PC-3 (cell line): ENCODE measurements around the gene RNF151. TPM values are rescaled to one million over a fixed set of nuclear protein-coding genes. Genes with fewer than 3 reads are reported as not detected.

ENCODE experiments used
- ATAC-seq: fragments of 200-7000 bp; cut with Tn5 transposase; 2 replicates; pipeline ENCODE4 v1.9.1; 2020; ENCODE audit warnings: mild to moderate bottlenecking, moderate library complexity
- BruUV-seq: library from RNA; stranded (reverse); fragments of 400-500 nt; replicated peaks from 2 replicates; lab custom pipeline; 2021; lab: Mats Ljungman, UMichigan
- CTCF ChIA-PET: fragments of 300-600 bp; sonication (Branson Sonifier 250); formaldehyde crosslinking; loops from one replicate; lab custom pipeline; 2022; ENCODE audit warnings: antibody characterized with exemption; lab: Charles Lee
- POLR2A ChIA-PET: fragments of 300-600 bp; sonication (Branson Sonifier 250); formaldehyde crosslinking; loops from one replicate; lab custom pipeline; 2022; ENCODE audit warnings: antibody characterized with exemption; ENCODE audit not compliant: unreplicated experiment; lab: Charles Lee
- DNase-seq: peaks from one replicate; pipeline ENCODE4 v3.0.0-alpha.2; 2015
- H2AFZ ChIP-seq: fragments of 300-600 bp; sonication (generic); 2 replicates; pipeline ENCODE4 v1.6.0; 2016; ENCODE audit warnings: antibody characterized with exemption, low read length
- H3F3A ChIP-seq: fragments of 300-600 bp; sonication (generic); one replicate; pipeline ENCODE4 v1.6.0; 2017; ENCODE audit warnings: antibody characterized with exemption, low read length, control low read depth, mild to moderate bottlenecking; ENCODE audit not compliant: unreplicated experiment
- H3K27ac ChIP-seq: fragments of 300-600 bp; sonication (generic); 2 replicates; pipeline ENCODE4 v1.5.1; 2016; ENCODE audit warnings: mild to moderate bottlenecking, low read length
- H3K27me3 ChIP-seq: fragments of 300-600 bp; sonication (generic); 2 replicates; pipeline ENCODE4 v1.6.1; 2016; ENCODE audit warnings: low read length, mixed read lengths
- H3K36me3 ChIP-seq: fragments of 300-600 bp; sonication (generic); 2 replicates; pipeline ENCODE4 v1.6.1; 2016; ENCODE audit warnings: low read depth, mixed run types, low read length, mixed read lengths
- H3K4me1 ChIP-seq: fragments of 300-600 bp; sonication (generic); 2 replicates; pipeline ENCODE4 v1.5.1; 2016; ENCODE audit warnings: low read length; ENCODE audit not compliant: insufficient read depth
- H3K4me2 ChIP-seq: fragments of 300-600 bp; sonication (generic); 2 replicates; pipeline ENCODE4 v1.6.0; 2016; ENCODE audit warnings: low read length
- H3K4me3 ChIP-seq: fragments of 300-600 bp; sonication (generic); 2 replicates; pipeline ENCODE4 v1.5.1; 2016; ENCODE audit warnings: mild to moderate bottlenecking, low read length, mixed read lengths
- H3K79me2 ChIP-seq: fragments of 300-600 bp; sonication (generic); 2 replicates; pipeline ENCODE4 v1.6.1; 2017; ENCODE audit warnings: low read length, mixed read lengths
- H3K9ac ChIP-seq: fragments of 300-600 bp; sonication (generic); 2 replicates; pipeline ENCODE4 v1.6.0; 2016; ENCODE audit warnings: mild to moderate bottlenecking, low read length
- H3K9me2 ChIP-seq: fragments of 300-600 bp; sonication (generic); replicated peaks from 2 replicates; pipeline ENCODE4 v1.6.1; 2016; ENCODE audit warnings: mixed run types, low read length, mixed read lengths
- H3K9me3 ChIP-seq: fragments of 300-600 bp; sonication (generic); 2 replicates; pipeline ENCODE4 v1.6.1; 2016; ENCODE audit warnings: low read length, mixed read lengths
- H4K20me1 ChIP-seq: fragments of 300-600 bp; sonication (generic); 2 replicates; pipeline ENCODE4 v1.6.1; 2016; ENCODE audit warnings: low read length, mixed read lengths
- EZH2 ChIP-seq: fragments of 300-600 bp; sonication (generic); IDR thresholded peaks from one replicate; pipeline ENCODE4 v1.6.1; 2017; ENCODE audit warnings: antibody characterized with exemption, mild to moderate bottlenecking, low read length; ENCODE audit not compliant: unreplicated experiment
- EZH2phosphoT487 ChIP-seq: fragments of 300-600 bp; sonication (generic); IDR thresholded peaks from 2 replicates; pipeline ENCODE4 v1.6.1; 2018; ENCODE audit warnings: mild to moderate bottlenecking, antibody characterized with exemption, low read length, borderline replicate concordance
- intact Hi-C: fragments of 100-400 bp; cut with micrococcal nuclease; formaldehyde crosslinking; loops from 2 replicates; pipeline ENCODE4 v1.9.0; 2023
- total RNA-seq: library from RNA; depleted of rRNA; stranded (reverse); fragments of >200 nt; gene quantifications from 2 replicates; pipeline ENCODE4 v1.2.3, GENCODE V29; 2014
- TF ChIP-seq, protein P1 (sequence below): fragments of 300-600 bp; sonication (generic); conservative IDR thresholded peaks from 2 replicates; pipeline ENCODE4 v1.5.1; 2017; ENCODE audit warnings: antibody characterized with exemption, low read depth, mild to moderate bottlenecking, low read length

The RNF151 gene
- total RNA-seq, 1 experiment from 2014 or later = not detected

DNA sequence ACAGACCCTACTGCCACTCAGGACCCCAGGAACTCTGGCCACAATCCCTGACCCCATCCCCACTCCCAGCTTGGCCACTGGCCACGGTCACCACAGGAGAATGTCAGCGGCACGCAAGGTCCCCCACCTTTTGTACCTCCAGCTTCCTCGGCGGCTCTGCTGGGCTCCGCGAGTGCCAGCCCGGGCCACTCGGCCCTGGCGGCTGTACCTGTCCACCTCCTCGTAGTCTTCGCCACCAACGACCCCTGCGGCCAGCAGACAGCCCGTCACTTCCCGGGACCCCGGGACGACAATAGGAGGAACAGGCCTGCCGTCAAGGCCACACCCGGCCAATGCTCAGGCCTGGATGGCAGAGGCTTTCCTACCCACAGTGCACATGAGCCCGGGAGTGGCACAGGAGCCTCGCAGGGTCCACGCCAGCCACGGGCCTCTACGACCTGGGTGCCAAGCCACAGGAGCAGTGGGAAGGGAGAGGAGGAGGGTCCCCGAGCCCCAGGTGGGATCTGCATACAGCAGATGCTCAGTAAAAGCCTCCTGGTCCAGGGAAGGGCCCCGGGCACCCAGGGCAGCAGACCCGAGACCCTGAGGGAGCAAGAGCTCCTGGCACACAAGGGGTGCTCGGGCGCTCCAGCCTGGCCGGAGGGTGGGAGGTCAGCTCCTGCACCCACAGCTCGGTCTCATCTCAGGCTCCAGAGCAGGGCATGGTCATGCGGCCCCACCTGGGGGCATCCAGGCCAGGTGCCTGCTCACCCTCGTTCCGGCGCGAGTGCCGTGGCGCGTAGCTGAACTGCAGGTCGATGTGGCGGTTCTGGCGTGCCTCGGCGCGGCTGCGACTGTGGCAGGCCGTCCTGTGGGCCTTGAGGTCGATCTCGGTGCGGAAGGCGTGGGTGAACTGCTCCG lies 35.0 kb downstream of the RNF151 start:
- no peaks in the 10 kb centered on the region for H3F3A ChIP-seq
- ATAC-seq = no peak
- H3K27ac ChIP-seq = no peak overlapping the region
- H3K4me1 ChIP-seq = 0 out of 2 replicates have a peak, but pooled peaks cover 2% of the 10 kb centered on the region
- no peak overlapping the region for H3K4me2 ChIP-seq
- peaks cover 21% of the 10 kb centered on the region for H4K20me1 ChIP-seq
- CTCF ChIA-PET = no interaction called here
- H3K36me3 ChIP-seq = peaks cover 6% of the 10 kb centered on the region; the same call in 1 of the 2 replicates
- POLR2A ChIA-PET = no interaction called here
- no peaks in the 10 kb centered on the region for H3K9me3 ChIP-seq
- H3K4me3 ChIP-seq = no peak overlapping the region
- TF ChIP-seq EZH2phosphoT487 (no peak), EZH2 (no peak)
- TF ChIP-seq, protein P1, sequence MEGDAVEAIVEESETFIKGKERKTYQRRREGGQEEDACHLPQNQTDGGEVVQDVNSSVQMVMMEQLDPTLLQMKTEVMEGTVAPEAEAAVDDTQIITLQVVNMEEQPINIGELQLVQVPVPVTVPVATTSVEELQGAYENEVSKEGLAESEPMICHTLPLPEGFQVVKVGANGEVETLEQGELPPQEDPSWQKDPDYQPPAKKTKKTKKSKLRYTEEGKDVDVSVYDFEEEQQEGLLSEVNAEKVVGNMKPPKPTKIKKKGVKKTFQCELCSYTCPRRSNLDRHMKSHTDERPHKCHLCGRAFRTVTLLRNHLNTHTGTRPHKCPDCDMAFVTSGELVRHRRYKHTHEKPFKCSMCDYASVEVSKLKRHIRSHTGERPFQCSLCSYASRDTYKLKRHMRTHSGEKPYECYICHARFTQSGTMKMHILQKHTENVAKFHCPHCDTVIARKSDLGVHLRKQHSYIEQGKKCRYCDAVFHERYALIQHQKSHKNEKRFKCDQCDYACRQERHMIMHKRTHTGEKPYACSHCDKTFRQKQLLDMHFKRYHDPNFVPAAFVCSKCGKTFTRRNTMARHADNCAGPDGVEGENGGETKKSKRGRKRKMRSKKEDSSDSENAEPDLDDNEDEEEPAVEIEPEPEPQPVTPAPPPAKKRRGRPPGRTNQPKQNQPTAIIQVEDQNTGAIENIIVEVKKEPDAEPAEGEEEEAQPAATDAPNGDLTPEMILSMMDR = no peak
- no peak for DNase-seq
- intact Hi-C loops = no loop called here
- no peak overlapping the region for H2AFZ ChIP-seq
- no TSS peak for BruUV-seq
- no peaks in the 10 kb centered on the region for H3K27me3 ChIP-seq
- H3K9me2 ChIP-seq = no peaks in the 10 kb centered on the region
- peaks cover 36% of the 10 kb centered on the region for H3K79me2 ChIP-seq
- no peak overlapping the region for H3K9ac ChIP-seq

DNA sequence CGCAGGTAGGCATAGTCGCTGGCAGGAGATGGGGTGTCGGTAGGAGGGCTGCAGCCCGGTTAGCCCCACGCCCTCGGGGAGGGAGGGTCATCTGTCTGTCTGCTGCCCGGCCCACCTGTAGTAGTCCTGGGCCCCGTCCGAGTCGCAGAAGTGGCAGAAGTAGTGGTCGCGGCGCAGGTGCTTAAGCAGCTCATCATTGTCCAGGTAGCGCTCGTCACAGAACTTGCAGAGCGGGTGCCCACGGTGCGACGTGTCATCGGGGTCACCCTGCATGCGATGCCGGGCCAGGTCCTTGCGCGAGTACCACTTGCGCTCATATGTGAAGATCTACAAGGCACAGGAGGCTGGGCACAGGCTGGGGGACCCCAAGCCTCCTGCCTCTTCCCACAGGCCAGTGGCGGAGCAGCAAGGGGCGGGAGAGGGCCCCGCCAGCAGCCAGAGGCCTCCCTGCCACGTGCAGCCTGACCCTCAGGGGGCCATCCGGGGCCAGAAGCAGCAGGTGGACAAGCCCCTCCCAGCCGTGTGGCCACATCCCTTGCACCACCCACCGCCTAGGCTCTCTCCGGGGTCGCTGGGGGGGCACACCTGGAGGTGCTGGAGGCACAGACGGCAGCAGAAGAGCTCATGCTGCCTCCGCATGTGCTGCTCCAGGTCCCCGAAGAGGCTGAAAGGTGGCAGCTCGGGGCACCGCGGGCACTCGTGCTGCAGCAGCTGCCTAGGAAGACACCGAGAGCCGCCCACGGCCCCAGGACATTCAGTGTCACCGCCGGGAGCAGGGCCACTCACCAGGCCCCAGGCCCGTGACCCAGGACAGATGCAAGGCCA lies 36.0 kb downstream of the RNF151 start:
- Histone ChIP-seq H3K9me2 (no peaks in the 10 kb centered on the region), H4K20me1 (peaks cover 30% of the 10 kb centered on the region), H3K27ac (no peak overlapping the region), H2AFZ (no peak overlapping the region), H3F3A (no peaks in the 10 kb centered on the region), H3K4me1 (peaks cover 9% of the 10 kb centered on the region), H3K9ac (no peak overlapping the region), H3K36me3 (peaks cover 6% of the 10 kb centered on the region; the same call in 1 of the 2 replicates), H3K4me2 (no peak overlapping the region), H3K27me3 (no peaks in the 10 kb centered on the region), H3K9me3 (no peaks in the 10 kb centered on the region), H3K4me3 (no peak overlapping the region), H3K79me2 (peaks cover 46% of the 10 kb centered on the region)
- DNase-seq (no peak), ATAC-seq (no peak)
- POLR2A ChIA-PET = no interaction called here
- intact Hi-C loops = no loop called here
- BruUV-seq = no TSS peak
- CTCF ChIA-PET = no interaction called here
- no peak for TF ChIP-seq EZH2phosphoT487

DNA sequence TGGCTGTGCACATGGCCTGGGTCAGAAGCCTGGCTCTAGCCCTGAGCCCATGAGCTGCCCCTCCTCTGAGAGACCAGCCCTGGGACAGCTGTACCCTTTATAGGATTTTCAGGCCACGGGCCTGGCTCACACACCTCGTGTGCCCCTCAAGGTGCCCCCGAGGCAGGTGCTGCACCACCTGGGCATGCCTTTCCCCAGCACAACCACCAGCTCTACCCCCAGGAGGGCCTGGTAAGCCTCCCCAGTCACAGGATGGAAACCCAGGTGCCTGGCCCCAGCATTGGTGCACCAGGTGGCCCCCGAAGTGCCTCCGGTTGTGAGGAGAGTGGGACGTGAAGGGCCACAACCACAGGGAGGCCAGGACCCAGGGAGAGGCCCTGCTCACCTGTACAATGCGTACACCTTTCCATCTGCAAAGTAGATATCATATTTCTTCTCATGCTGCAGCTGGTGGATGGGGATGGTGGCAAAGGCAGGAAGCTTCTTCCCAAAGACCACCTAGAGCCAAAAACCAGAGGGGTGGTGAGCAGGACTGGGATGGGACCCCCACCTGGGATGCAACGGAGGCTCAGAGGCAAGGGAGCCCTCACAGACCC lies 36.7 kb downstream of the RNF151 start:
- ChIA-PET CTCF (interaction anchor here (1.0 kb wide), 1 partner anchor 18 kb away, joined by 3 read pairs; no protein-coding TSS in a partner anchor), POLR2A (no interaction called here)
- no peak overlapping the region for H3K27ac ChIP-seq
- no peak for ATAC-seq
- no peaks in the 10 kb centered on the region for H3F3A ChIP-seq
- intact Hi-C loops = no loop called here
- TF ChIP-seq EZH2 (no peak), EZH2phosphoT487 (no peak)
- TF ChIP-seq, protein P1 = no peak
- H4K20me1 ChIP-seq = peaks cover 33% of the 10 kb centered on the region
- peaks cover 14% of the 10 kb centered on the region for H3K4me1 ChIP-seq
- peaks cover 6% of the 10 kb centered on the region; the same call in 1 of the 2 replicates for H3K36me3 ChIP-seq
- no peak overlapping the region for H3K9ac ChIP-seq
- H3K4me3 ChIP-seq = no peak overlapping the region
- no peak overlapping the region for H3K4me2 ChIP-seq
- no peak overlapping the region for H2AFZ ChIP-seq
- no TSS peak for BruUV-seq
- no peak for DNase-seq
- H3K9me3 ChIP-seq = no peaks in the 10 kb centered on the region
- H3K79me2 ChIP-seq = peaks cover 53% of the 10 kb centered on the region
- H3K27me3 ChIP-seq = no peaks in the 10 kb centered on the region
- H3K9me2 ChIP-seq = no peaks in the 10 kb centered on the region
